Neural progenitor cell (in vitro differentiated cells): ENCODE results near the gene CNOT3. TPM values are rescaled to one million over a fixed set of nuclear protein-coding genes. Genes with fewer than 3 reads are reported as not detected.

ENCODE experiments used
- DNase-seq: peaks from one replicate; pipeline ENCODE4 v3.0.0-alpha.2; 2016; ENCODE audit warnings: low spot score
- H2AFZ ChIP-seq: fragments of 200-600 bp; sonication (generic); replicated peaks from 2 replicates; pipeline ENCODE4 v1.6.1; 2016; ENCODE audit warnings: antibody characterized with exemption
- H3F3A ChIP-seq: fragments of 200-600 bp; sonication (generic); 2 replicates; pipeline ENCODE4 v1.6.1; 2016; ENCODE audit warnings: antibody characterized with exemption, low read depth
- H3K27ac ChIP-seq: fragments of 200-600 bp; sonication (generic); 2 replicates; pipeline ENCODE4 v1.5.1; 2016; ENCODE audit warnings: mild to moderate bottlenecking
- H3K27me3 ChIP-seq: fragments of 200-600 bp; sonication (generic); 2 replicates; pipeline ENCODE4 v1.6.1; 2016; ENCODE audit warnings: mild to moderate bottlenecking, moderate library complexity
- H3K36me3 ChIP-seq: fragments of 200-600 bp; sonication (generic); 2 replicates; pipeline ENCODE4 v1.5.1; 2016
- H3K4me1 ChIP-seq: fragments of 200-600 bp; sonication (generic); 2 replicates; pipeline ENCODE4 v1.6.1; 2016; ENCODE audit warnings: mixed run types
- H3K4me2 ChIP-seq: fragments of 200-600 bp; sonication (generic); 2 replicates; pipeline ENCODE4 v1.6.1; 2016
- H3K4me3 ChIP-seq: fragments of 200-600 bp; sonication (generic); 2 replicates; pipeline ENCODE4 v1.5.1; 2016
- H3K79me2 ChIP-seq: fragments of 200-600 bp; sonication (generic); 2 replicates; pipeline ENCODE4 v1.6.1; 2016; ENCODE audit warnings: low read depth
- H3K9ac ChIP-seq: fragments of 200-600 bp; sonication (generic); 2 replicates; pipeline ENCODE4 v1.6.1; 2016
- H3K9me3 ChIP-seq: fragments of 200-600 bp; sonication (generic); 2 replicates; pipeline ENCODE4 v1.5.1; 2016; ENCODE audit warnings: low read depth
- H4K20me1 ChIP-seq: fragments of 200-600 bp; sonication (generic); 2 replicates; pipeline ENCODE4 v1.6.1; 2016; ENCODE audit warnings: low read depth
- H3K27ac Mint-ChIP-seq: 3 replicates; pipeline ENCODE4 v1.8.0; 2021; ENCODE audit warnings: mixed read lengths
- H3K27me3 Mint-ChIP-seq: 2 replicates; pipeline ENCODE4 v1.8.0; 2022; ENCODE audit warnings: low read depth, mild to moderate bottlenecking, inconsistent platforms, moderate library complexity, mixed read lengths; ENCODE audit not compliant: insufficient read depth
- H3K36me3 Mint-ChIP-seq: 3 replicates; pipeline ENCODE4 v1.8.0; 2021; ENCODE audit warnings: mixed read lengths
- H3K4me1 Mint-ChIP-seq: 3 replicates; pipeline ENCODE4 v1.8.0; 2021; ENCODE audit warnings: mixed read lengths
- H3K4me3 Mint-ChIP-seq: 3 replicates; pipeline ENCODE4 v1.8.0; 2021; ENCODE audit warnings: mild to moderate bottlenecking, moderate library complexity, mixed read lengths
- H3K9me3 Mint-ChIP-seq: 3 replicates; pipeline ENCODE4 v1.8.0; 2020; ENCODE audit warnings: mixed read lengths
- CTCF ChIP-seq: fragments of 200-600 bp; sonication (generic); IDR thresholded peaks from 2 replicates; pipeline ENCODE4 v1.5.1; 2017; ENCODE audit warnings: antibody characterized with exemption, mild to moderate bottlenecking
- EZH2 ChIP-seq: fragments of 200-600 bp; sonication (generic); IDR thresholded peaks from 2 replicates; pipeline ENCODE4 v1.6.1; 2017; ENCODE audit warnings: antibody characterized with exemption, mild to moderate bottlenecking, moderate library complexity
- EZH2phosphoT487 ChIP-seq: fragments of 200-600 bp; sonication (generic); IDR thresholded peaks from 2 replicates; pipeline ENCODE4 v1.6.1; 2017; ENCODE audit warnings: antibody characterized with exemption
- total RNA-seq: library from RNA; depleted of rRNA; stranded (reverse); fragments of >200 nt; gene quantifications from 2 replicates; pipeline ENCODE4 v1.2.3, GENCODE V29; 2015; ENCODE audit warnings: low replicate concordance

CNOT3 gene
- total RNA-seq, 1 donor from 2014 or later: 29.4 TPM

- Mint-ChIP-seq H3K27me3 (peaks cover 22% of the 10 kb centered on the region), H3K4me3 (peak overlapping the region; percentile 92), H3K27ac (peak overlapping the region; percentile 33), H3K4me1 (peaks cover 14% of the 10 kb centered on the region), H3K36me3 (peaks cover 15% of the 10 kb centered on the region), H3K9me3 (no peaks in the 10 kb centered on the region)
- TF ChIP-seq EZH2phosphoT487 (no peak), CTCF (no peak), EZH2 (no peak)
- Histone ChIP-seq H3K79me2 (peaks cover 23% of the 10 kb centered on the region), H3K4me3 (no peak overlapping the region), H3F3A (peaks cover 16% of the 10 kb centered on the region), H3K27me3 (no peaks in the 10 kb centered on the region), H4K20me1 (peaks cover 14% of the 10 kb centered on the region), H3K27ac (no peak overlapping the region), H3K4me1 (peaks cover 9% of the 10 kb centered on the region), H3K9me3 (no peaks in the 10 kb centered on the region), H3K36me3 (no peaks in the 10 kb centered on the region), H2AFZ (no peak overlapping the region), H3K4me2 (no peak overlapping the region), H3K9ac (no peak overlapping the region)
- DNase-seq: no peak
Measured at GRCh38 chr19:54186934-54187381, 49.4 kb downstream of the CNOT3 start.

- Mint-ChIP-seq H3K4me3 (peak overlapping the region; percentile 92), H3K27me3 (peaks cover 26% of the 10 kb centered on the region), H3K36me3 (peaks cover 18% of the 10 kb centered on the region), H3K4me1 (peaks cover 22% of the 10 kb centered on the region), H3K27ac (peak overlapping the region; percentile 92), H3K9me3 (no peaks in the 10 kb centered on the region)
- H3K36me3 ChIP-seq: peaks cover 3% of the 10 kb centered on the region
- H3K9me3 ChIP-seq: no peaks in the 10 kb centered on the region
- H3K9ac ChIP-seq: peak overlapping the region; percentile 78
- DNase-seq: peak; percentile 53
- no peak overlapping the region for H2AFZ ChIP-seq
- peaks cover 37% of the 10 kb centered on the region for H3K79me2 ChIP-seq
- peak overlapping the region; percentile 80 for H3K4me3 ChIP-seq
- no peaks in the 10 kb centered on the region for H3K27me3 ChIP-seq
- peaks cover 21% of the 10 kb centered on the region for H4K20me1 ChIP-seq
- H3K4me2 ChIP-seq: peak overlapping the region; percentile 88
- TF ChIP-seq CTCF: no peak
- no peak for TF ChIP-seq EZH2phosphoT487
- TF ChIP-seq EZH2: no peak
- H3K27ac ChIP-seq: no peak overlapping the region
- H3F3A ChIP-seq: peaks cover 21% of the 10 kb centered on the region
- peaks cover 16% of the 10 kb centered on the region for H3K4me1 ChIP-seq
Measured at GRCh38 chr19:54188215-54188871, 50.8 kb downstream of the CNOT3 start.

DNA sequence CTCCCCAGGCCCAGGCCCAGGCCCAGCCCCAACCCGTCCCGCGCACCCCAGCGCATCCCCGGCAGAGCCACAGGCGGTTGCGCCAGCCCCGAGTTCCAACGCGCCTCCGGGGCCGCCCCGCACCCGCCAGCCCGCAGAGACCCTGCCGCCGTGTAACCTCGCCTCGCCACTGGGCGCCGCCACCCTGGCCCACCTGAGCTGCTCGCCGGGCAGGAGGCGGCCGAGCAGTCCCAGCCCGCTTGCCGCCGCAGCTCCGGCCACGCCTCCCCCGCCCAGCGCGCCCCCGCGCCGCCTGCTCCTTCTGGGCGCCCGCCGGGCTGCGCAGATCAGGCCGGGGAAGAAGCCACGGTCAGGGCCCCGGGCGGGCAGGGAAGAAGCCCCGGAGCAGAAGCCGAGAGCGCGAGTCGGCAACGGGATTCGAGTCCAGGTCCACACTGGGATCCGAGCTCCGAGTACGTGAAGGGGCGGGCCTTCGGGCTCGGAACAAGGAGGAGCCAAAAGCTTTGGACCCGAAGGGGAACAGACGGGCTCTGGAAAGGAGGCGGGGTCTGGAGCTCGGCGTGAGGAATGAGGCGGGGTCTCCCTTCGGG lies 51.7 kb downstream of the CNOT3 start, which contains the start of gene MBOAT7:
MBOAT7 (minus strand) TSS at position 436 of the 590 bp plus-strand sequence. CDS start 1,072 bp downstream, outside the sequence.
- H3K4me2 ChIP-seq: peak within 1 kb of the TSS; percentile 88
- H3K4me3 Mint-ChIP-seq: peak within 1 kb of the TSS; percentile 92
- no peak for DNase-seq
- peak within 1 kb of the TSS; percentile 74 for H2AFZ ChIP-seq
- peak within 1 kb of the TSS; percentile 88 for H3K4me3 ChIP-seq
- peaks cover 22% of the 10 kb centered on the region for H3K4me1 Mint-ChIP-seq
- H3K36me3 ChIP-seq: peaks cover 4% of the 10 kb centered on the region
- no peaks in the 10 kb centered on the region for H3K9me3 ChIP-seq
- H3K9me3 Mint-ChIP-seq: no peaks in the 10 kb centered on the region
- H3K27me3 Mint-ChIP-seq: peaks cover 21% of the 10 kb centered on the region
- H3K36me3 Mint-ChIP-seq: peaks cover 19% of the 10 kb centered on the region
- peaks cover 21% of the 10 kb centered on the region for H3F3A ChIP-seq
- no peaks in the 10 kb centered on the region for H3K27me3 ChIP-seq
- peaks cover 21% of the 10 kb centered on the region for H4K20me1 ChIP-seq
- TF ChIP-seq EZH2: no peak
- TF ChIP-seq EZH2phosphoT487: no peak
- peak; percentile 45 for TF ChIP-seq CTCF
- peak within 1 kb of the TSS; percentile 95 for H3K27ac ChIP-seq
- peaks cover 40% of the 10 kb centered on the region for H3K79me2 ChIP-seq
- peaks cover 16% of the 10 kb centered on the region for H3K4me1 ChIP-seq
- H3K27ac Mint-ChIP-seq: peak within 1 kb of the TSS; percentile 99
- peak within 1 kb of the TSS; percentile 78 for H3K9ac ChIP-seq
